GM23248 (cell line): Measurements from ENCODE around the gene MT1F. TPM values are rescaled to one million over a fixed set of nuclear protein-coding genes. Genes with fewer than 3 reads are reported as not detected.
A peak's percentile ranks its signal among the peaks of the same experiment; 100 is the strongest.

Source experiments
- DNase-seq: peaks from one replicate; pipeline ENCODE4 v3.0.0-alpha.2; 2015
- H2AFZ ChIP-seq: fragments of 200-600 bp; sonication (generic); 2 replicates; pipeline ENCODE4 v1.6.1; 2016; ENCODE audit warnings: antibody characterized with exemption
- H3F3A ChIP-seq: fragments of 200-600 bp; sonication (generic); 2 replicates; pipeline ENCODE4 v1.6.1; 2016; ENCODE audit warnings: mild to moderate bottlenecking, antibody characterized with exemption, mixed run types; ENCODE audit not compliant: insufficient read depth
- H3K27ac ChIP-seq: fragments of 200-600 bp; sonication (generic); 2 replicates; pipeline ENCODE4 v1.5.1; 2016; ENCODE audit warnings: mild to moderate bottlenecking
- H3K27me3 ChIP-seq: fragments of 200-600 bp; sonication (generic); replicated peaks from 2 replicates; pipeline ENCODE4 v1.6.1; 2016; ENCODE audit warnings: mild to moderate bottlenecking; ENCODE audit not compliant: insufficient read depth
- H3K36me3 ChIP-seq: fragments of 200-600 bp; sonication (generic); 2 replicates; pipeline ENCODE4 v1.6.1; 2016; ENCODE audit warnings: low read depth, mild to moderate bottlenecking
- H3K4me1 ChIP-seq: fragments of 200-600 bp; sonication (generic); 2 replicates; pipeline ENCODE4 v1.6.1; 2016; ENCODE audit warnings: mild to moderate bottlenecking; ENCODE audit not compliant: insufficient read depth
- H3K4me2 ChIP-seq: fragments of 200-600 bp; sonication (generic); one replicate; pipeline ENCODE4 v1.6.1; 2016; ENCODE audit warnings: mild to moderate bottlenecking; ENCODE audit not compliant: unreplicated experiment
- H3K4me3 ChIP-seq: fragments of 200-600 bp; sonication (generic); 2 replicates; pipeline ENCODE4 v1.5.1; 2016; ENCODE audit warnings: mild to moderate bottlenecking
- H3K79me2 ChIP-seq: fragments of 200-600 bp; sonication (generic); 2 replicates; pipeline ENCODE4 v1.6.1; 2016; ENCODE audit warnings: mild to moderate bottlenecking; ENCODE audit not compliant: insufficient read depth
- H3K9ac ChIP-seq: fragments of 200-600 bp; sonication (generic); 2 replicates; pipeline ENCODE4 v1.6.1; 2016; ENCODE audit warnings: mild to moderate bottlenecking
- H3K9me2 ChIP-seq: fragments of 200-600 bp; sonication (generic); 2 replicates; pipeline ENCODE4 v1.6.1; 2016; ENCODE audit warnings: mixed run types, mild to moderate bottlenecking, moderate library complexity; ENCODE audit not compliant: insufficient read depth
- H3K9me3 ChIP-seq: fragments of 200-600 bp; sonication (generic); one replicate; pipeline ENCODE4 v1.6.1; 2017; ENCODE audit warnings: low read depth
- H4K20me1 ChIP-seq: fragments of 200-600 bp; sonication (generic); 2 replicates; pipeline ENCODE4 v1.6.0; 2016; ENCODE audit not compliant: insufficient read depth
- EZH2 ChIP-seq: fragments of 200-600 bp; sonication (generic); IDR thresholded peaks from 2 replicates; pipeline ENCODE4 v1.6.1; 2018; ENCODE audit warnings: antibody characterized with exemption, mild to moderate bottlenecking; ENCODE audit not compliant: insufficient read depth, poor library complexity, severe bottlenecking
- EZH2phosphoT487 ChIP-seq: fragments of 200-600 bp; sonication (generic); IDR thresholded peaks from 2 replicates; pipeline ENCODE4 v1.6.1; 2018; ENCODE audit warnings: antibody characterized with exemption, moderate library complexity, mild to moderate bottlenecking, low read depth; ENCODE audit not compliant: insufficient read depth
- WGBS, 2 experiments: methylation state at CpG; one replicate each; pipeline ENCODE4 v1.1.6; 2015 to 2017; ENCODE audit warnings: low lambda C conversion rate in 2 of 2, low coverage in 1 of 2; ENCODE audit errors: missing lambda C conversion rate in 2 of 2; 5-methylcytosine and 5-hydroxymethylcytosine counted together
- in situ Hi-C: fragments of 300-500 bp; cut with MboI; formaldehyde crosslinking; loops from 2 replicates; pipeline ENCODE4 v1.15.0; 2020
- polyA plus RNA-seq: library from polyadenylated mRNA; unstranded; fragments of >200 nt; fragmentation: Nextera tagmentation; extraction: Ambion mirVana; gene quantifications from 2 replicates; pipeline ENCODE4 v1.2.1, GENCODE V29; 2016
- total RNA-seq: library from RNA; depleted of rRNA; stranded (reverse); fragments of >200 nt; shearing (Covaris generic); gene quantifications from 2 replicates; pipeline ENCODE4 v1.2.3, GENCODE V29; 2014

Gene MT1F
- total and polyA plus RNA-seq, 2 experiments from 2014 or later, result 1.1 to 4.5 TPM

DNA sequence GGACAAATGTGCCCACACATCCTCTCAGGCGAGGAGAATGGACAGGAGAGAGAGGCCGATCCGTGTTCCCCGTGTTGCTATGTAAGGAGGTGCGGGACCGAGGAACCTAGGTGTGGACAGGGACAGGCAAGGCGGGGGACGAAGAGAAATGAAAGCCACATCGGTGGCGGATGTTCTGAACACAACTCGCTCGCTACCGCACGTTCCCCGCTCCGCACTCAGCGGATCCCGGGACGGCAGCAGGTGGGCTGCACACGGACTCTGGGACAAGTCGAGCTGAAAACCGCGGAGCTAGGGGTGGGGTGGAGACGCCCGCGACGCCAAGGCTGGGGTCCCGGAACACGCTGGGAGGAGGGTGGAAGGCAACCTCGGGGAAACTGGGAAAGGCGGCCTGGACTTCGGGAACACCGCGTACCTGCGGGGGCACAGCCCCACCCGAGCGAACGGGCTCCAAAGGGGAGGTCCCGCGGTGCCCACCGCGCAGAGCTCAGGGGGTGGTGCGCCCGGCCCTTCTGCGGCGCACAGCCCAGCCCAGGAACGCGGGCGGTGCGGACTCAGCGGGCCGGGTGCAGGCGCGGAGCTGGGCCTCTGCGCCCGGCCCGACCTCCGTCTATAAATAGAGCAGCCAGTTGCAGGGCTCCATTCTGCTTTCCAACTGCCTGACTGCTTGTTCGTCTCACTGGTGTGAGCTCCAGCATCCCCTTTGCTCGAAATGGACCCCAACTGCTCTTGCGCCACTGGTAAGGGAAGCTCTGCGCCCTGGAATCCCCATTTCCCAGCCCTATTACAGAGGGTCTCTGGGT is 32.4 kb upstream of the MT1F start, which contains the start of gene MT1E:
MT1E (plus strand) TSS at position 642 of the 803 bp plus-strand sequence; CDS start at position 713, 71 bp downstream.
- H3K4me2 ChIP-seq, result peak within 1 kb of the TSS; percentile 98
- TF ChIP-seq EZH2phosphoT487 (no peak), EZH2 (no peak)
- no peaks in the 10 kb centered on the region for H4K20me1 ChIP-seq
- peak; percentile 97 for DNase-seq
- peaks cover 11% of the 10 kb centered on the region for H3K79me2 ChIP-seq
- peaks cover 28% of the 10 kb centered on the region for H3F3A ChIP-seq
- H3K9me3 ChIP-seq, result no peaks in the 10 kb centered on the region
- H3K27ac ChIP-seq, result peak within 1 kb of the TSS; percentile 98
- H3K9me2 ChIP-seq, result no peaks in the 10 kb centered on the region
- peaks cover 4% of the 10 kb centered on the region; the same call in 1 of the 2 replicates for H3K4me1 ChIP-seq
- no peaks in the 10 kb centered on the region for H3K27me3 ChIP-seq
- no peaks in the 10 kb centered on the region for H3K36me3 ChIP-seq
- peak within 1 kb of the TSS; percentile 96 for H3K9ac ChIP-seq
- in situ Hi-C loops, result no loop called here
- peak within 1 kb of the TSS; percentile 89 for H2AFZ ChIP-seq
- WGBS, 2 experiments, result 4 to 5% methylated on average over 48 to 62 of the region's 62 CpGs
- H3K4me3 ChIP-seq, result peak within 1 kb of the TSS; percentile 91

DNA sequence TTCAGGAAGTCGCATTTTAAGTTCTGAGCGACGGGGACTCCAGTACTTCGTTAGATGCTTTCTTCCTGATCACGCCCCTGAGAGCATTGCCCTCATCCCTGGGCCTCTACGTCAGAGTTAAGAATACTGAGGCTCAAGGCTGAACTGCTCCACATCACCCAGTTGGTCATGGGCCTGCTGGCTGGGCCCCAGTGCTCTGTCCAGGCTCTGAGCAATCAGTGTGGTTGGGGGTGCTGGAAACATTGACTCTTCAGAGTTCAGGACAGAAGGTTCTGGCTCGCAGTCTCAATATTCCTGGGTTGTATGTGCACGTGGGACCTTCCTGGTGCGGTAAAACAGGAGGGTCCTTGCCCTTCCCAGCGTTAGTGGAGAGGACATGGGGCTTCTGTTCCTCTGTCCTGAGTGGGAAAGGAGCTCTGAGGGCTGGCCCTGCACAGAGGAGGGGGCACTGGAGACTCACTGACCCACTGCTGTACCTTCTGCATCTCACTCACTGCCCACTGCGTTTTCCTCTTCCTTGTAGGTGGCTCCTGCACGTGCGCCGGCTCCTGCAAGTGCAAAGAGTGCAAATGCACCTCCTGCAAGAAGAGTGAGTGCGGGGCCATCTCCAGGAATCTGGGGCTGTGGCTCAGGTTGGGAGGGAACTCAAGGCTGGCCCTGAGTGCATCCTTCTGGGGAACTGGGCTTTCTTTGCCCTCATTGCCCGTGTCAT is 31.7 kb upstream of the MT1F start:
- in situ Hi-C loops, result no loop called here
- peak overlapping the region; percentile 89 for H2AFZ ChIP-seq
- H3K9ac ChIP-seq, result peak overlapping the region; percentile 96
- TF ChIP-seq EZH2 (no peak), EZH2phosphoT487 (no peak)
- no peaks in the 10 kb centered on the region for H3K9me2 ChIP-seq
- peaks cover 4% of the 10 kb centered on the region; the same call in 1 of the 2 replicates for H3K4me1 ChIP-seq
- H4K20me1 ChIP-seq, result no peaks in the 10 kb centered on the region
- 8% methylated on average over 16 of the region's 16 CpGs for WGBS, 2 experiments
- H3K4me3 ChIP-seq, result peak overlapping the region; percentile 91
- no peaks in the 10 kb centered on the region for H3K27me3 ChIP-seq
- no peaks in the 10 kb centered on the region for H3K9me3 ChIP-seq
- peak; percentile 94 for DNase-seq
- H3K4me2 ChIP-seq, result peak overlapping the region; percentile 98
- no peaks in the 10 kb centered on the region for H3K36me3 ChIP-seq
- H3F3A ChIP-seq, result peaks cover 29% of the 10 kb centered on the region
- peaks cover 11% of the 10 kb centered on the region for H3K79me2 ChIP-seq
- H3K27ac ChIP-seq, result peak overlapping the region; percentile 98

DNA sequence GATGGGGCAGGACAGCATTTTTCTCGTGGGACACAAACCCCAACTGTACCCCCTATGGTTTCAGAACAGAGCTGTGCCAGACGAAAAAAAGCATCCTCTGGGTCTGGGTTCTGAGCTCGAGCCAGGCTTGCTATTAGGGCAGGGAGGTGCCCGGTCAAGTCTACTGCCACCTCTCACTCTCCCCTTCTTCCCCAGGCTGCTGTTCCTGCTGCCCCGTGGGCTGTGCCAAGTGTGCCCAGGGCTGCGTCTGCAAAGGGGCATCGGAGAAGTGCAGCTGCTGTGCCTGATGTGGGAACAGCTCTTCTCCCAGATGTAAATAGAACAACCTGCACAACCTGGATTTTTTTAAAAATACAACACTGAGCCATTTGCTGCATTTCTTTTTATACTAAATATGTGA is 31.1 kb upstream of the MT1F start:
- TF ChIP-seq EZH2phosphoT487 (no peak), EZH2 (no peak)
- peak; percentile 24 for DNase-seq
- peak overlapping the region; percentile 96 for H3K9ac ChIP-seq
- peak overlapping the region; percentile 98 for H3K4me2 ChIP-seq
- peaks cover 11% of the 10 kb centered on the region for H3K79me2 ChIP-seq
- WGBS, 2 experiments, result 1 to 7% methylated on average over 7 of the region's 7 CpGs
- in situ Hi-C loops, result no loop called here
- H3F3A ChIP-seq, result peaks cover 34% of the 10 kb centered on the region
- no peaks in the 10 kb centered on the region for H4K20me1 ChIP-seq
- H3K27ac ChIP-seq, result peak overlapping the region; percentile 98
- peaks cover 4% of the 10 kb centered on the region; the same call in 1 of the 2 replicates for H3K4me1 ChIP-seq
- H3K36me3 ChIP-seq, result no peaks in the 10 kb centered on the region
- H3K9me3 ChIP-seq, result no peaks in the 10 kb centered on the region
- no peaks in the 10 kb centered on the region for H3K9me2 ChIP-seq
- H3K4me3 ChIP-seq, result peak overlapping the region; percentile 91
- H3K27me3 ChIP-seq, result no peaks in the 10 kb centered on the region
- no peak overlapping the region for H2AFZ ChIP-seq

DNA sequence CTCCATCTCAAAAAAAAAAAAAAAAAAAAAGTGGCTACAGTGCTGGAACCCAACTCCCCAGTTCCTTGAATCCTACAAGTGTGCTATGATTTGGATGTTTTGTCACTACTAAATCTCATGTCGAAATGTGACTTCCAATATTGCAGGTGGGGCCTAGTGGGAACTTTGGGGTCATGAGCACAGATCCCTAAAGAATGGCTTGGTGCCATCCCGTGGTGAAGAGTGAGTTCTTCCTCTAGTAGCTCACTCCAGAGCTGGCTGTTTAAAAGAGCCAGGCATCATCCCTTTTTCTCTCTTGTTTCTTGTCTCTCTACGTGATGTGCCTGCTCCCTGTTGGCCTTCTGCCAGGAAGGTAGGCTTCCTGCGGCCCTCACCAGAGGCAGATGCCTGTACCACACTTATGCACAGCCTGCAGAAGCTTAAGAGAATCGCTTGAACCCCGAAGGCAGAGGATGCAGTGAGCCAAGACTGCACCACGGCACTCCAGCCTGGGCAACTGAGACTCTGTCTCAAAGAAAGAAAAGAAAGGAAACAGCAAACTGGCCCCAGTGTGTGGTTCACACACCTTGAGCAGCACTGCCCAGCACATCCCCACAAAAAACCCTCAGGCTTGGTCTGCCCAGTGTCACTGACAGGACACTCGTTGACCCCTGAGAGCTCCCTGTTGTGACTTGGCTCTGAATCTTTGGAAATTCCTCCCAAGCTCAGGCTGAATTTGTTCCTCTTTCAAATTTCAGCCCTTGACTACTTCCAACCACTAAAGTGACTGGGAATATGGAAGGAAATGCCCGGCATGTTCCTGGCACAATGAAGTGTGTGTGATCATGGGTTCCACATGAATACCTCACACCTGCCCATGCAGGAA is 29.0 kb upstream of the MT1F start:
- WGBS, 2 experiments, result 45 to 48% methylated on average over 9 of the region's 9 CpGs
- peak; percentile 37 for DNase-seq
- Histone ChIP-seq H3K4me2 (no peak overlapping the region), H3K9ac (no peak overlapping the region), H3K36me3 (no peaks in the 10 kb centered on the region), H3K27ac (no peak overlapping the region), H3K4me1 (peaks cover 4% of the 10 kb centered on the region; the same call in 1 of the 2 replicates), H3K27me3 (no peaks in the 10 kb centered on the region), H3K9me3 (no peaks in the 10 kb centered on the region), H3F3A (peaks cover 36% of the 10 kb centered on the region), H4K20me1 (no peaks in the 10 kb centered on the region), H3K79me2 (peaks cover 11% of the 10 kb centered on the region), H3K9me2 (no peaks in the 10 kb centered on the region), H3K4me3 (no peak overlapping the region), H2AFZ (no peak overlapping the region)
- in situ Hi-C loops, result no loop called here
- TF ChIP-seq EZH2 (no peak), EZH2phosphoT487 (no peak)
